Common myeloid progenitor, CD34-positive (primary cell): Measurements from ENCODE around the gene EPHX1.

ENCODE experiments used
- CTCF ChIA-PET: fragments of 350-600 bp; sonication (Branson Sonifier 250); formaldehyde crosslinking; loops from one replicate; lab custom pipeline; 2021; ENCODE audit warnings: antibody characterized with exemption; lab: Charles Lee
- POLR2A ChIA-PET: fragments of 350-600 bp; sonication (Branson Sonifier 250); formaldehyde crosslinking; loops from one replicate; lab custom pipeline; 2021; ENCODE audit warnings: antibody characterized with exemption; lab: Charles Lee
- DNase-seq, 3 donors: peaks; one replicate each; pipeline versions ENCODE4 v3.0.0 to v3.0.0-alpha.2; 2013
- H3K27ac ChIP-seq, 2 experiments: 1 replicate in 1 of 2; 2 replicates in 1 of 2; pipeline ENCODE4 v1.7.0; 2013; ENCODE audit warnings: inconsistent platforms in 2 of 2, low read length in 2 of 2, mild to moderate bottlenecking in 2 of 2, low read depth in 1 of 2, moderate library complexity in 1 of 2; ENCODE audit not compliant: severe bottlenecking in 2 of 2, insufficient read depth in 1 of 2, poor library complexity in 1 of 2
- H3K27me3 ChIP-seq, 5 experiments: replicated peaks in 2 of 5; 1 replicate in 3 of 5; 2 replicates in 2 of 5; pipeline versions ENCODE4 v1.6.1 to v1.7.0; 2013; ENCODE audit warnings: low read length in 4 of 5, mild to moderate bottlenecking in 2 of 5, moderate library complexity in 2 of 5, inconsistent platforms in 1 of 5; ENCODE audit not compliant: insufficient read depth in 5 of 5, control insufficient read depth in 4 of 5
- H3K36me3 ChIP-seq, 4 experiments: 1 replicate in 2 of 4; 2 replicates in 2 of 4; pipeline versions ENCODE4 v1.6.1 to v1.7.0; 2013; ENCODE audit warnings: low read length in 3 of 4, control low read depth in 1 of 4, mild to moderate bottlenecking in 1 of 4; ENCODE audit not compliant: control insufficient read depth in 4 of 4, insufficient read depth in 4 of 4
- H3K4me1 ChIP-seq, 4 experiments: 1 replicate in 3 of 4; 2 replicates in 1 of 4; pipeline versions ENCODE4 v1.6.1 to v1.7.1; 2013; ENCODE audit warnings: low read length in 3 of 4, mild to moderate bottlenecking in 3 of 4, control low read depth in 1 of 4, inconsistent platforms in 1 of 4, moderate library complexity in 1 of 4; ENCODE audit not compliant: control insufficient read depth in 4 of 4, insufficient read depth in 4 of 4; ENCODE audit errors: control extremely low read depth in 1 of 4
- H3K4me3 ChIP-seq, 7 experiments: 1 replicate in 4 of 7; 2 replicates in 3 of 7; pipeline versions ENCODE4 v1.5.1 to v1.7.0; 2013; ENCODE audit warnings: mild to moderate bottlenecking in 7 of 7, low read length in 6 of 7, moderate library complexity in 6 of 7, inconsistent platforms in 2 of 7, low read depth in 2 of 7, control low read depth in 1 of 7; ENCODE audit not compliant: insufficient read depth in 4 of 7, control insufficient read depth in 1 of 7; ENCODE audit errors: extremely low read depth in 1 of 7
- H3K9me3 ChIP-seq, 5 experiments: 1 replicate in 4 of 5; 2 replicates in 1 of 5; pipeline versions ENCODE4 v1.6.1 to v1.7.1; 2013; ENCODE audit warnings: low read length in 4 of 5, mild to moderate bottlenecking in 2 of 5, inconsistent platforms in 1 of 5, low read depth in 1 of 5, moderate library complexity in 1 of 5; ENCODE audit not compliant: control insufficient read depth in 4 of 5, insufficient read depth in 2 of 5; ENCODE audit errors: control extremely low read depth in 1 of 5
- WGBS: methylation state at CpG from one replicate; pipeline ENCODE4 v1.1.5; 2013; ENCODE audit not compliant: insufficient coverage; 5-methylcytosine and 5-hydroxymethylcytosine counted together

Gene EPHX1

GRCh38 chr1:225823811-225824261 lies 13.9 kb downstream of the EPHX1 start:
- no peaks in the 10 kb centered on the region for H3K36me3 ChIP-seq
- DNase-seq = no peak
- no peak overlapping the region for H3K4me3 ChIP-seq
- H3K4me1 ChIP-seq = no peaks in the 10 kb centered on the region
- ChIA-PET POLR2A (no interaction called here), CTCF (no interaction called here)
- H3K27ac ChIP-seq = no peak overlapping the region
- WGBS = 94% methylated on average over 11 of the region's 12 CpGs
- H3K9me3 ChIP-seq = no peaks in the 10 kb centered on the region
- H3K27me3 ChIP-seq = no peaks in the 10 kb centered on the region

GRCh38 chr1:225824533-225824941 lies 14.6 kb downstream of the EPHX1 start:
- no peaks in the 10 kb centered on the region for H3K36me3 ChIP-seq
- ChIA-PET POLR2A (no interaction called here), CTCF (interaction anchor here (0.9 kb wide), 1 partner anchor 21 kb away, joined by 3 read pairs; no protein-coding TSS in a partner anchor)
- no peak overlapping the region for H3K4me3 ChIP-seq
- H3K9me3 ChIP-seq = no peaks in the 10 kb centered on the region
- H3K27me3 ChIP-seq = no peaks in the 10 kb centered on the region
- no peak for DNase-seq
- H3K4me1 ChIP-seq = no peaks in the 10 kb centered on the region
- no peak overlapping the region for H3K27ac ChIP-seq
- 98% methylated on average over 8 of the region's 12 CpGs for WGBS

GRCh38 chr1:225825078-225825477 lies 15.2 kb downstream of the EPHX1 start:
- H3K27ac ChIP-seq = no peak overlapping the region
- 94% methylated on average over 5 of the region's 6 CpGs for WGBS
- H3K27me3 ChIP-seq = no peaks in the 10 kb centered on the region
- H3K4me3 ChIP-seq = no peak overlapping the region
- POLR2A ChIA-PET = interaction anchor here (1.6 kb wide), 1 partner anchor 73 kb away, joined by 3 read pairs; no protein-coding TSS in a partner anchor
- CTCF ChIA-PET = interaction anchor here (0.9 kb wide), 1 partner anchor 20 kb away, joined by 3 read pairs; no protein-coding TSS in a partner anchor
- no peak for DNase-seq
- no peaks in the 10 kb centered on the region for H3K36me3 ChIP-seq
- no peaks in the 10 kb centered on the region for H3K4me1 ChIP-seq
- no peaks in the 10 kb centered on the region for H3K9me3 ChIP-seq

DNA sequence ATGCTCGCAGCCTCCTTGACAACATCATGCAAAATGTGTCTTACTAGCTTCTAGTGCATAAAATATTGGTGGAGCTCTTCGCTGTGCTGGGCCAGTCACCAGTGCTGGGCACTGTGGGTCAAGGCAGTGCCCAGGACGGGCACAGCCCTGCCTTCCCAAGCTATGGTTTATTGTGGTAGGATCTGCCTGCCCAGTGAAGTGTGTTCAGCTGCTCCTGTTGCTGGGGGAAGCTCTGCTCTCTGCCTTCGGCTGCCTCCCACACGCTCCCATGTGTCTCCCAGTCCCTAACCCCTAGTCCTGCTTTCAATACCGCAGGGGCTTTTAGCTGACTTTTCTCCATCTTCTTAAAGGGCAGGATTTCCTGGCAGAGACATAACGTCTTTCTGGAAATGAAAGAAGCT lies 15.7 kb downstream of the EPHX1 start:
- H3K36me3 ChIP-seq = no peaks in the 10 kb centered on the region
- H3K27ac ChIP-seq = no peak overlapping the region
- WGBS = 92% methylated on average over 6 of the region's 7 CpGs
- no peaks in the 10 kb centered on the region for H3K9me3 ChIP-seq
- H3K27me3 ChIP-seq = no peaks in the 10 kb centered on the region
- ChIA-PET POLR2A (interaction anchor here (1.6 kb wide), 1 partner anchor 72 kb away, joined by 3 read pairs; no protein-coding TSS in a partner anchor), CTCF (interaction anchor here (0.8 to 1.2 kb wide), 3 partner anchors 9 to 20 kb away, joined by 3 to 4 read pairs (median 3); no protein-coding TSS in a partner anchor)
- H3K4me1 ChIP-seq = no peaks in the 10 kb centered on the region
- no peak overlapping the region for H3K4me3 ChIP-seq
- DNase-seq = no peak

- 89% methylated on average over 8 of the region's 8 CpGs for WGBS
- no peaks in the 10 kb centered on the region for H3K36me3 ChIP-seq
Observed at GRCh38 chr1:225827076-225827475, 17.2 kb downstream of the EPHX1 start.

DNA sequence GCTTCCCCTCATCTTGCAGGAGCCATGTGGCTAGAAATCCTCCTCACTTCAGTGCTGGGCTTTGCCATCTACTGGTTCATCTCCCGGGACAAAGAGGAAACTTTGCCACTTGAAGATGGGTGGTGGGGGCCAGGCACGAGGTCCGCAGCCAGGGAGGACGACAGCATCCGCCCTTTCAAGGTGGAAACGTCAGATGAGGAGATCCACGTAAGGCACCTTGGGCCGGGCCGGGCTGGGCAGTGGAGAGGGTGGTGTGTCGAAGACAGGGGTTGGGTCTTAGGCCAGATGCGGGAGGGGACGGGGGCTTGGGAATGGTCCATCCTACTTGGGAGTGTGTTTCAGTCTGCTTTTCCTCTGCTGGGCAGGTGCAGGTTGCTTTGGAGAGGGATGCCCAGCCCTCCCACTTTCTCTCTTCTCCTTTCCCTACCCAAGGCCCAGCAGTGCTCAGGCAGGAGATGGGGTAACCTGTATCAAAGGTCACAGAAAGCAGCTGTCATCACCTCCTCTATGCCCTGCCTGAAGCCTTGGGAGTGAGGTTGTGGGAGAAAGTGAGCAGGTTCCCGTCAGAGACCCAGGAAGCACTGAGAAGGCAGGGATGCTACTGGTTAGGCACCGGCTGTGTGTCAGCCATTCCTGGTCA lies 18.9 kb downstream of the EPHX1 start:
- POLR2A ChIA-PET = no interaction called here
- Histone ChIP-seq H3K27ac (no peak overlapping the region), H3K4me3 (no peak overlapping the region), H3K36me3 (no peaks in the 10 kb centered on the region), H3K9me3 (no peaks in the 10 kb centered on the region), H3K27me3 (no peaks in the 10 kb centered on the region), H3K4me1 (no peaks in the 10 kb centered on the region)
- 96% methylated on average over 10 of the region's 14 CpGs for WGBS
- CTCF ChIA-PET = interaction anchor here (0.6 to 1.3 kb wide), 4 partner anchors 9 to 355 kb away, joined by 3 to 4 read pairs (median 3); no protein-coding TSS in a partner anchor
- no peak for DNase-seq

More at GRCh38 chr1:225827076-225827475, 17.2 kb downstream of the EPHX1 start:
- ChIA-PET POLR2A (no interaction called here), CTCF (interaction anchor here (0.9 to 1.0 kb wide), 2 partner anchors 17 to 24 kb away, joined by 3 read pairs; partner anchors contain the start of gene EPHX1)
- H3K9me3 ChIP-seq = no peaks in the 10 kb centered on the region
- no peak for DNase-seq
- no peak overlapping the region for H3K4me3 ChIP-seq
- no peaks in the 10 kb centered on the region for H3K27me3 ChIP-seq
- no peaks in the 10 kb centered on the region for H3K4me1 ChIP-seq
- no peak overlapping the region for H3K27ac ChIP-seq

- H3K27me3 ChIP-seq = no peaks in the 10 kb centered on the region
- ChIA-PET POLR2A (no interaction called here), CTCF (no interaction called here)
- 97% methylated on average over 5 of the region's 6 CpGs for WGBS
- no peak for DNase-seq
- no peak overlapping the region for H3K4me3 ChIP-seq
- no peak overlapping the region for H3K27ac ChIP-seq
- H3K36me3 ChIP-seq = no peaks in the 10 kb centered on the region
- H3K9me3 ChIP-seq = no peaks in the 10 kb centered on the region
- H3K4me1 ChIP-seq = no peaks in the 10 kb centered on the region
Observed at GRCh38 chr1:225830841-225831240, 20.9 kb downstream of the EPHX1 start.
